Smooth muscle cell (in vitro differentiated cells): ENCODE data around the gene TSSC4. TPM values are rescaled to one million over a fixed set of nuclear protein-coding genes. Genes with fewer than 3 reads are reported as not detected.

ENCODE experiments used
- DNase-seq: peaks from one replicate; lab custom pipeline; 2025; ENCODE audit not compliant: unreplicated experiment; lab: John Stamatoyannopoulos, UW
- H2AFZ ChIP-seq: fragments of 200-600 bp; sonication (generic); 2 replicates; pipeline ENCODE4 v1.6.0; 2016; ENCODE audit warnings: antibody characterized with exemption, low read depth, mild to moderate bottlenecking
- H3F3A ChIP-seq: fragments of 200-600 bp; sonication (generic); 2 replicates; pipeline ENCODE4 v1.6.0; 2017; ENCODE audit warnings: antibody characterized with exemption, low read depth
- H3K27ac ChIP-seq: fragments of 200-600 bp; sonication (generic); 2 replicates; pipeline ENCODE4 v1.5.1; 2016; ENCODE audit warnings: low read depth, mild to moderate bottlenecking
- H3K27me3 ChIP-seq: fragments of 200-600 bp; sonication (generic); 2 replicates; pipeline ENCODE4 v1.6.1; 2016; ENCODE audit warnings: low read depth, mild to moderate bottlenecking
- H3K36me3 ChIP-seq: fragments of 200-600 bp; sonication (generic); 2 replicates; pipeline ENCODE4 v1.5.1; 2016; ENCODE audit warnings: low read depth
- H3K4me1 ChIP-seq: fragments of 200-600 bp; sonication (generic); 2 replicates; pipeline ENCODE4 v1.5.1; 2016; ENCODE audit warnings: low read depth
- H3K4me2 ChIP-seq: fragments of 200-600 bp; sonication (generic); 2 replicates; pipeline ENCODE4 v1.6.0; 2016; ENCODE audit warnings: mild to moderate bottlenecking
- H3K4me3 ChIP-seq: fragments of 200-600 bp; sonication (generic); 2 replicates; pipeline ENCODE4 v1.5.1; 2016; ENCODE audit warnings: mild to moderate bottlenecking
- H3K79me2 ChIP-seq: fragments of 200-600 bp; sonication (generic); 2 replicates; pipeline ENCODE4 v1.6.0; 2016; ENCODE audit warnings: low read depth, mild to moderate bottlenecking
- H3K9ac ChIP-seq: fragments of 200-600 bp; sonication (generic); 2 replicates; pipeline ENCODE4 v1.6.0; 2016; ENCODE audit warnings: low read depth
- H3K9me3 ChIP-seq: fragments of 200-600 bp; sonication (generic); replicated peaks from 2 replicates; pipeline ENCODE4 v1.5.1; 2016; ENCODE audit warnings: low read depth
- H4K20me1 ChIP-seq: fragments of 200-600 bp; sonication (generic); 2 replicates; pipeline ENCODE4 v1.6.0; 2016; ENCODE audit warnings: low read depth
- CTCF ChIP-seq: fragments of 200-600 bp; sonication (generic); IDR thresholded peaks from 2 replicates; pipeline ENCODE4 v1.5.1; 2017; ENCODE audit warnings: borderline replicate concordance, mild to moderate bottlenecking, antibody characterized with exemption; ENCODE audit not compliant: insufficient read depth, poor library complexity, severe bottlenecking
- WGBS: methylation state at CpG from one replicate; pipeline ENCODE4 v1.1.7; 2016; ENCODE audit warnings: low lambda C conversion rate; 5-methylcytosine and 5-hydroxymethylcytosine counted together
- polyA plus RNA-seq: library from polyadenylated mRNA; unstranded; fragments of >200 nt; fragmentation: Nextera tagmentation; extraction: Ambion mirVana; gene quantifications from 2 replicates; pipeline ENCODE4 v1.2.1, GENCODE V29; 2016
- total RNA-seq: library from RNA; depleted of rRNA; stranded (reverse); fragments of >200 nt; gene quantifications from 2 replicates; pipeline ENCODE4 v1.2.3, GENCODE V29; 2014

Gene TSSC4
- total and polyA plus RNA-seq, 2 experiments from 2014 or later = 32.5 to 82.3 TPM

GRCh38 chr11:2402890-2403645 lies 2.5 kb downstream of the TSSC4 start:
- WGBS = 94% methylated on average over 31 of the region's 31 CpGs
- no peak overlapping the region for H3K4me3 ChIP-seq

GRCh38 chr11:2404735-2405196 lies 4.2 kb downstream of the TSSC4 start:
- Histone ChIP-seq H4K20me1 (no peaks in the 10 kb centered on the region), H3K4me3 (no peak overlapping the region), H3K27ac (no peak overlapping the region), H3K36me3 (no peaks in the 10 kb centered on the region), H2AFZ (no peak overlapping the region), H3K79me2 (peaks cover 18% of the 10 kb centered on the region), H3K4me2 (no peak overlapping the region), H3K9ac (no peak overlapping the region), H3K4me1 (peaks cover 6% of the 10 kb centered on the region), H3F3A (no peaks in the 10 kb centered on the region), H3K9me3 (no peaks in the 10 kb centered on the region), H3K27me3 (no peaks in the 10 kb centered on the region)
- DNase-seq = no peak
- no peak for TF ChIP-seq CTCF
- 90% methylated on average over 12 of the region's 12 CpGs for WGBS

More at GRCh38 chr11:2402890-2403645, 2.5 kb downstream of the TSSC4 start:
- Histone ChIP-seq H3K9ac (no peak overlapping the region), H3K79me2 (peaks cover 18% of the 10 kb centered on the region), H3K9me3 (no peaks in the 10 kb centered on the region), H3K4me1 (peaks cover 13% of the 10 kb centered on the region), H2AFZ (no peak overlapping the region), H4K20me1 (no peaks in the 10 kb centered on the region), H3F3A (peaks cover 9% of the 10 kb centered on the region), H3K4me2 (no peak overlapping the region), H3K27ac (no peak overlapping the region), H3K27me3 (no peaks in the 10 kb centered on the region), H3K36me3 (no peaks in the 10 kb centered on the region)
- no peak for TF ChIP-seq CTCF
- DNase-seq = no peak

GRCh38 chr11:2406451-2406850 lies 5.9 kb downstream of the TSSC4 start:
- WGBS = 93% methylated on average over 7 of the region's 14 CpGs
- Histone ChIP-seq H3K4me1 (peaks cover 5% of the 10 kb centered on the region), H3F3A (no peaks in the 10 kb centered on the region), H3K36me3 (no peaks in the 10 kb centered on the region), H3K27ac (no peak overlapping the region), H3K27me3 (no peaks in the 10 kb centered on the region), H3K79me2 (peaks cover 10% of the 10 kb centered on the region), H3K4me2 (no peak overlapping the region), H4K20me1 (no peaks in the 10 kb centered on the region), H3K9ac (no peak overlapping the region), H3K4me3 (no peak overlapping the region), H2AFZ (no peak overlapping the region), H3K9me3 (no peaks in the 10 kb centered on the region)
- no peak for DNase-seq
- no peak for TF ChIP-seq CTCF
